Activated naive CD4-positive, alpha-beta T cell treated with anti-CD3 and anti-CD28 coated beads, Interleukin-2, amount 50 U/mL, for 72 hours (primary cell): Measurements from ENCODE around the gene BOLA3. TPM values are rescaled to one million over a fixed set of nuclear protein-coding genes. Genes with fewer than 3 reads are reported as not detected.
"Not testable (repeated sequence)": the region's sequence is repeated elsewhere in the genome, so short reads cannot be mapped to it uniquely, and the experiment has no call there.

Experiments
- ATAC-seq, 2 donors: fragments of 150-1000 bp; cut with Tn5 transposase; 2 replicates each; pipeline ENCODE4 v1.10.0; 2021; ENCODE audit warnings: mild to moderate bottlenecking in 2 of 2, moderate library complexity in 2 of 2
- DNase-seq, 2 donors: peaks; one replicate each; pipeline ENCODE4 v3.0.0; 2021 to 2022; ENCODE audit warnings: low spot score in 2 of 2
- H3K27ac Mint-ChIP-seq, 2 donors: one replicate each; pipeline ENCODE4 v1.8.0; 2022; ENCODE audit warnings: mild to moderate bottlenecking in 2 of 2, mixed read lengths in 2 of 2
- H3K36me3 Mint-ChIP-seq, 2 donors: one replicate each; pipeline ENCODE4 v1.8.0; 2022; ENCODE audit warnings: mixed read lengths in 2 of 2
- H3K9me3 Mint-ChIP-seq, 2 donors: one replicate each; pipeline ENCODE4 v1.8.0; 2022; ENCODE audit warnings: mixed read lengths in 2 of 2
- total RNA-seq, 2 donors: library from RNA; stranded (reverse); gene quantifications; one replicate each; pipeline ENCODE4 v1.2.3, GENCODE V29; 2022

The BOLA3 gene
- total RNA-seq, 2 donors from 2014 or later: 15.8 to 96.7 TPM

DNA sequence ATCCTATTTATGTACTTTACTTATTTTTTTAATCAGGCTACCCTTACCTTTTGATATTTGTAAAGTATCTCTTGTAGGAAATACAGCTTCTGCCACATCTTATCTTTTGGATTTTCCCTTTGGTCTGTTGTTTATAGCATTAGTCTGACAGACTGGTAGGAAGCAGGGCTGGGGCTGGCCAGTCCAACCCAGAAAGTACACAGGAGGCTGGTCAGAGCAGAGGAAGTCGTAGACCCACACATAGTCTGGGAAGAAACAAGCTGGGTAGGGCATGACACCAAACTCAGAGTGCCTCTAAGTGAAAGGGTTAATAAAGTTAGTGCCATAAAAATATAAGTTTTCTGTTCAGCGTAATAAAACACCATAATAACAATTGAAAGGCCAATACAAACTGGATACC lies 51.7 kb downstream of the BOLA3 start:
- Mint-ChIP-seq H3K36me3 (no peaks in the 10 kb centered on the region), H3K27ac (peak overlapping the region in 1 of 2 donors; percentile 75), H3K9me3 (no peaks in the 10 kb centered on the region)

DNA sequence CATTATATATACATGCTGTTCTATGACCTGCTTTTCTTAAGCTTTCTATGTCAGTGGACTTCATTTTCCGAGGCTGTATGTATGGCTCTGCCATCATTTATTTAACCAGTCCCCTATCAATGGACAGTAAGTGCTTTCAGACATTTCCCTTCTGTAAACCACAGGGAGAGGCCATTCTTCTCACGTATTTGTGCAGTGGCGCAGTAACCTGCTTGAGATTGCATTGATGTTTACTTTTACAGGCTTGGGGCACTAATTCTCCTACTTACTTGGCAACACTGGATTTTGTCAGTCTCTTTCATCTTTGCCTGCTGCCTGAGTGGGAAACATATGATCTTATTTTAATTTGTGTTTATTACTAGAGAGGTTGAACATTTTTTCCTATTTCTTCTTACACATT lies 52.1 kb downstream of the BOLA3 start:
- DNase-seq: no peak
- H3K27ac Mint-ChIP-seq: no peak overlapping the region
- peaks cover 0 to 2% of the 10 kb centered on the region in 2 donors for H3K36me3 Mint-ChIP-seq
- ATAC-seq: no peak
- no peaks in the 10 kb centered on the region for H3K9me3 Mint-ChIP-seq

More for the DNA sequence above, 51.7 kb downstream of the BOLA3 start:
- no peak for DNase-seq
- no peak for ATAC-seq

DNA sequence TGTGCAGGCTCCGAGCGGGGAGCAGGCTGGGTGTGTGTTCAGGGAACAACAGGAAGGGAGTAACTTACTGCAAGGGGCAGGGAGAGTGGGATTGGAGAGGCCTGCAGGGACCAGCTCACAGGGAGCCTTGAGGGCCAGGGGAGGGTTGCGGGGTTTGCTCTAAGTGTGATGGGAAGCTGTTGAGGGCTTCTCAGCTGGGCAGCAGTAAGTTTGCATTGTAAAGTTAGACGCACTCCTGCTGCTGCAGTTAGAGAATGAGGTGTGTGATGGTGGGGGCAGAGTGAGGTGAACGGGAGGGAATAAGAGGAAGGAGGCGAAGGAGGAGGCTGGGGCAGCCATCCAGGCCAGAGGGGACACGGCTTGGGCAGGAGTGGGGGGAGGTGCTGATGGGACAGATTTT lies 53.4 kb downstream of the BOLA3 start:
- ATAC-seq (no peak), DNase-seq (no peak)
- H3K27ac Mint-ChIP-seq: peak overlapping the region; percentile 26 to 82
- H3K36me3 Mint-ChIP-seq: peaks cover 0 to 7% of the 10 kb centered on the region in 2 donors
- H3K9me3 Mint-ChIP-seq: no peaks in the 10 kb centered on the region

DNA sequence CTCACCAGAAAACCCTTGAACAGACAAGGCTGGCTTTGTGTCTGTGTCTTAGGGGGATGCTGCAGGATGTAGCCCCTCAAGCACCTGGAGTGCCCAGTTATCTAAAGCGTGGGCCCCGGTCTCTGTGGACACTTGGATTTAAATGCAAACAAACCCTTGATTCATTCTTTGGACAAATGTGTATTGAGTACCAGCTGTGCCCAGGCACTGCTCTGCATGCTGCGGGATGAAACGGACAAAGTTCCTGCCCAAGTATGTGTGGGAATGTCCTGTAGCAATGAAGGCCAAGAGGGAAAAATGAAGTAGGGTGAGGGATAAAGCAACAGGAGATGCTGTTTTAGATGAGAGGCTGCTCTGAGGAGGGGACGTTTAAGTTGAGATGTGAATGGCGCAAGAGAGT lies 53.9 kb downstream of the BOLA3 start:
- Mint-ChIP-seq H3K9me3 (no peaks in the 10 kb centered on the region), H3K36me3 (peaks cover 0 to 7% of the 10 kb centered on the region in 2 donors), H3K27ac (peak overlapping the region; percentile 26 to 73)
- no peak for DNase-seq
- ATAC-seq: no peak

DNA sequence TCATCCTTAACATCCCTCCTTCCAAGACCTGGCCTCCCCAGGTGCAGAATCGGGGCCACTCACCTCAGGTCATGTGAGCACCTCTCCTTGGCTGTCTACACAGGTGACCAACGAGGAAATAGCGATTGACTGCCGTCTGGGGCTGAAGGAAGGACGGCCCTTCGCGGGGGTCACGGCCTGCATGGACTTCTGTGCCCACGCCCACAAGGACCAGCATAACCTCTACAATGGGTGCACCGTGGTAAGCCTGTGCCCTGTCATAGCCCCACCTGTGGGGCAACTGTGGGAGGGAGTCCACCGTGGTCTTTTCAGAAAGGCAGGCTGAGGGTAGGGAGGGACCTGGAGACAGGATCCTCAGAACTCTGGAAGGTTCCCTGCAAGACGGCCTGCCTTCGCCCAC lies 54.3 kb downstream of the BOLA3 start:
- Mint-ChIP-seq H3K9me3 (no peaks in the 10 kb centered on the region), H3K27ac (no peak overlapping the region), H3K36me3 (peaks cover 0 to 7% of the 10 kb centered on the region in 2 donors)
- DNase-seq (no peak), ATAC-seq (no peak)

DNA sequence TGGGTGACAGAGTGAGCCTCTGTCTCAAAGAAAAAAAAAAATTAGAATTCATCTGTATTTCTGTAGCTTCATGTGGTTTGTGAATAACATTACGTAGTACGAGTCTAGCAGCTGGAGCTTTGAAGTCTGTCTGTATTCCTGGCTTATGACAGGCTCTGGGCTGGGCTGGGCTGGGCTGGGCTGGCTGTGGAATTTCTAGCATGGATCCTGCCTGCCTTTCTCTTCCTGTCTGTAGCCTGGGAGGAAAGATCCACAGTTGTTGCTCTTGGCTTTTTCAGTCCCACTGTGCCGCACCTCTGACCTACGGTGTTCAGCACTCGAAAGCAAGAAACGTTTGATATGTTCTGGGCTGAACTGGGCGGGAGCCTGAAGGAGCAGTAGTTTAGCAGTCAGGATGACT lies 55.4 kb downstream of the BOLA3 start:
- H3K27ac Mint-ChIP-seq: no peak overlapping the region
- H3K36me3 Mint-ChIP-seq: peaks cover 0 to 7% of the 10 kb centered on the region in 2 donors
- H3K9me3 Mint-ChIP-seq: no peaks in the 10 kb centered on the region
- DNase-seq (no peak), ATAC-seq (no peak)

DNA sequence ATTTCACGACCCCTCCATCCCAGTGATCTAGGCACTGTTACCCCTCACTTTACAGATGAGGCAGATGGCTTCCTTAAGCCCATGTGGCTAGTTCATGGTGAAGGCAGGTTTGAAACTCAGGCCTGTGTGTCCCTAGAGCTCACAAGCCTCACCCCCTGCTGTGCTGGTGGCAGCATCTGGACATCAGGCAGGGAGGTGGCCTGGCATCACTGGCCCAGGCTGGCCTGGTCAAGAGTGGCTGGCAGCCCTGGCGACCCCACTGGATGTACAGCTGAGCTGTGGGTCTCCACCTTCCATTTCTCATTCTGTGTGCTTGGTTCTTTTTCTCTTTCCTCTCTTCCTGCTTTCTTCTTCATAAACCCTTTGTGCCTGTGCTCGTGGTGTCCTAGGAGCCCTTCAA lies 56.3 kb downstream of the BOLA3 start:
- H3K9me3 Mint-ChIP-seq: no peaks in the 10 kb centered on the region
- ATAC-seq: no peak
- no peak for DNase-seq
- H3K27ac Mint-ChIP-seq: peak overlapping the region; percentile 16 to 88
- peaks cover 0 to 7% of the 10 kb centered on the region in 2 donors for H3K36me3 Mint-ChIP-seq

DNA sequence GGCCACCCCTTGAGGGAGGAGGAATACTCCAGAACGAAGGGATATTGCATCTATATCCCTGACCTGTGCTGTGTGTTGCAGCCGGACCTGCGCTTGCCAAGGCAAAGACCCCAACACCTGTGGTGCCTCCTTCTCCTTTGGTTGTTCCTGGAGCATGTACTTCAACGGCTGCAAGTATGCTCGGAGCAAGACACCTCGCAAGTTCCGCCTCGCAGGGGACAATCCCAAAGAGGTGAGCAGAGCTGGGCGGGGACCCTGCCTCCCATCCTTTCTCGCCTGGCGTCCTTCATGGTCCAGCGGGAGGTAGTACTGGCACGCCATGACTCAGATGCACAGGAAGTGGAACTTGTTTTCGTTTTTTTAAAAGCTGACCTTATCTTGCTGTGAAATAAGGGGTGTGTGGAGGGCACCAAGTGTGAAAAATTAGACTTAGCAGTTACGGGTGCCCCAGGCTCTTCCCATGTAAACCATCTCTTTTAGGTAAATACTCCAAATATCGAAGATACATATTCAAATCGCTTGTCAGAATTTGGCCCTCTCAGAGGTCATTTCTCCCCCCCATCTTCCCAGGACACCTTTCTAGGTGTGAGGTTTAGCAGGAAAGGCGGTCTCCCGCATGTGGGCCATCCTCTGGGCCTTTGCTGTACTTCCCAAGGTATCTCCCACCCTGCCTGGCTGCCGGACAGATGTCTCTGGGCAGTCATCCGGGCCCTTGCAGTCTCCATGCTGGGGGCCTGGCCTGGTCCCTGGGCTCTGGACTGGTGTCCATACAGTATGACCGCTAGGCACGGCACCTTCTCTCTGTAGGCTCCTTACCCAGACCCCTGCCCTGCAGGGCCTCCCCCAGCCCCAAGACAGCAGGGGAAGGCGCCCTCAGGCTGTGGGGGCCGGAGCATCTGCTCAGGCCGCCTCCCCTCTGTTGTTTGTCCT lies 57.6 kb downstream of the BOLA3 start:
- Mint-ChIP-seq H3K9me3 (no peaks in the 10 kb centered on the region), H3K36me3 (peaks cover 0 to 7% of the 10 kb centered on the region in 2 donors), H3K27ac (peak overlapping the region; percentile 16 to 58)
- ATAC-seq: no peak
- DNase-seq: no peak

DNA sequence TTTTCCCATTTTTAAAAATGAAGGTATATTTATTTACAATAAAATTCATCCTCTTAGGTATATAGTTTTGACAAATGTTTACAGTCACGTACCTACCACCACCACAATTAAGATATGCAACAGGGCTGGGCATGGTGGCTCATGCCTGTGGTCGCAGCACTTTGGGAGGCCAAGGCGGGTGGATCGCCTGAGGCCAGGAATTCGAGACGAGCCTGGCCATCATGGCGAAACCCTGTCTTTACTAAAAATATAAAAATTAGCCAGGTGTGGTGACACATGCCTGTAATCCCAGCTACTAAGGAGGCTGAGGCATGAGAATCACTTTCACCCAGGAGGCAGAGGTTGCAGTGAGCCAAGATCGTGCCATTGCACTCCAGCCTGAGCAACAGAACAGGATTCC lies 59.0 kb downstream of the BOLA3 start:
- not testable (repeated sequence) for ATAC-seq, H3K27ac Mint-ChIP-seq, DNase-seq, H3K36me3 Mint-ChIP-seq, H3K9me3 Mint-ChIP-seq

DNA sequence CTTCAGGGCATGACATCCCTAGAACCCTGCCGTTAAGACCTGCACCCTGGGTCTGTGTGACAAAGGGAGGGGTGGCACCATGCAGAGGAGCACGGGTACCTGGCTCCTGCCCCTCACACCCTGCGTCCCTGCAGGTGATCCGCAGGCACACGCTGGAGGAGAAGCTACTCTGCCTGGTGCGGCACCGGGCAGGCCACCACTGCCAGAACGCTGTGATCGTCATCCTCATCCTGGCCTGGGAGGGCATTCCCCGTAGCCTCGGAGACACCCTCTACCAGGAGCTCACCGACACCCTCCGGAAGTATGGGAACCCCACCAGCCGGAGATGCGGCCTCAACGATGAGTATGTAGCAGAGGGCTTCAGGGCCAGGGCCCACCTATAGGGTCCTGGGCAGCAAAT lies 60.0 kb downstream of the BOLA3 start:
- peak overlapping the region in 1 of 2 donors; percentile 37 for H3K27ac Mint-ChIP-seq
- peaks cover 0 to 7% of the 10 kb centered on the region in 2 donors for H3K36me3 Mint-ChIP-seq
- ATAC-seq (no peak), DNase-seq (no peak)
- no peaks in the 10 kb centered on the region for H3K9me3 Mint-ChIP-seq

DNA sequence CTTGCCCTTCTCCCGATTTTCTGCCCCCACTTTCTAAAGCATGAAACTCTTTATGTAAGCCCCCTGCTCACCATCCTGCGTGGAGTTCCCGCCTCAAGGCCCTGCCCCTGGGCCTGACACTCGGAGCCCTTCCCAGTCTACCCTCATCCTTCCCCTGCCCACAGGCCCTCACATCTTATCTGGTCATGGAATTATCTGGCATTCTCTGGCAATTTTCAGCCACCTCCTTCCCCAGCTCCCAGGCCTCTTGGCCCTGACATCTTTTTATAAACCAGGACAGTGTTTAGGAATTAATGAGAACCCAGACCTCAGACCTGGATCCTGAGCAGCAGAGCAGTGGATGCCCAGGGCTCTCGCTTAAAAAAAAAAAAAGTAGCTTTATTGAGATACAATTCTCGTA lies 61.7 kb downstream of the BOLA3 start:
- Mint-ChIP-seq H3K27ac (peak overlapping the region in 1 of 2 donors; percentile 68), H3K36me3 (peaks cover 0 to 7% of the 10 kb centered on the region in 2 donors), H3K9me3 (no peaks in the 10 kb centered on the region)
- ATAC-seq (no peak), DNase-seq (no peak)

Other genes starting within 250 kb of the BOLA3 start
- 10 to 100 TPM; 75.5 to 89.1 TPM for gene DGUOK, start 221.0 kb downstream of the BOLA3 start, total RNA-seq
- 10 to 100 TPM; 15.9 to 24.7 TPM for gene TET3, start 163.0 kb downstream of the BOLA3 start, total RNA-seq
- 100 to 1,000 TPM; 151 to 173 TPM for gene MOB1A, start 31.0 kb upstream of the BOLA3 start, total RNA-seq
- gene MTHFD2, start 50.7 kb upstream of the BOLA3 start, total RNA-seq: 100 to 1,000 TPM; 413 to 484 TPM
- 1 to 10 TPM in 1 of 2 donors, under 1 TPM in 1; 0.89 to 1.6 TPM for gene SLC4A5, start 195.5 kb upstream of the BOLA3 start, total RNA-seq
- gene DCTN1, start 232.4 kb upstream of the BOLA3 start, total RNA-seq: 10 to 100 TPM; 45.6 to 97.1 TPM